Endothelial cell of hepatic sinusoid (primary cell): ENCODE results near the gene CTDSPL2.
"Not testable (repeated sequence)": the region's sequence is repeated elsewhere in the genome, so short reads cannot be mapped to it uniquely, and the experiment has no call there.

ENCODE experiments used
- in situ Hi-C: cut with HindIII; loops from 2 replicates; pipeline ENCODE4 v1.10.0; 2017; ENCODE audit warnings: low sequenced_read_pairs

Gene CTDSPL2

GRCh38 chr15:44536962-44537734, 109.7 kb downstream of the CTDSPL2 start, which contains the start of gene EIF3J:
Gene EIF3J, plus strand, starts transcription at chr15:44537147. Its CDS starts 48 bp downstream, at chr15:44537195.
- in situ Hi-C loops: no loop called here

- in situ Hi-C loops: no loop called here
These were observed 110.4 kb downstream of the CTDSPL2 start for GRCh38 chr15:44537735-44538240.

GRCh38 chr15:44541282-44541958, 114.0 kb downstream of the CTDSPL2 start:
- in situ Hi-C loops: no loop called here

- in situ Hi-C loops: no loop called here
These were observed 115.2 kb downstream of the CTDSPL2 start for GRCh38 chr15:44542596-44542995.

GRCh38 chr15:44544745-44545144, 117.3 kb downstream of the CTDSPL2 start:
- in situ Hi-C loops: not testable (repeated sequence)

- in situ Hi-C loops: no loop called here
These were observed 118.7 kb downstream of the CTDSPL2 start for GRCh38 chr15:44545913-44546802.

GRCh38 chr15:44549152-44549551, 121.7 kb downstream of the CTDSPL2 start:
- in situ Hi-C loops: not testable (repeated sequence)

- in situ Hi-C loops: no loop called here
These were observed 122.8 kb downstream of the CTDSPL2 start for GRCh38 chr15:44550256-44550655.

- in situ Hi-C loops: no loop called here
These were observed 123.3 kb downstream of the CTDSPL2 start for GRCh38 chr15:44550734-44551133.

- in situ Hi-C loops: no loop called here
These were observed 127.7 kb downstream of the CTDSPL2 start for GRCh38 chr15:44554934-44555723.

GRCh38 chr15:44560926-44561325, 133.5 kb downstream of the CTDSPL2 start:
- in situ Hi-C loops: not testable (repeated sequence)

- in situ Hi-C loops: no loop called here
These were observed 138.1 kb downstream of the CTDSPL2 start for GRCh38 chr15:44565387-44566154.

- in situ Hi-C loops: no loop called here
These were observed 138.7 kb downstream of the CTDSPL2 start for GRCh38 chr15:44566155-44566540.

GRCh38 chr15:44568338-44568737, 140.9 kb downstream of the CTDSPL2 start:
- in situ Hi-C loops: no loop called here

GRCh38 chr15:44569316-44569715, 141.9 kb downstream of the CTDSPL2 start:
- in situ Hi-C loops: no loop called here

GRCh38 chr15:44570361-44570760, 142.9 kb downstream of the CTDSPL2 start:
- in situ Hi-C loops: no loop called here

GRCh38 chr15:44573386-44573785, 146.0 kb downstream of the CTDSPL2 start:
- in situ Hi-C loops: no loop called here

- in situ Hi-C loops: no loop called here
These were observed 147.3 kb downstream of the CTDSPL2 start for GRCh38 chr15:44574734-44575133.
